Measurements from ENCODE around the gene METTL25. TPM values are rescaled to one million over a fixed set of nuclear protein-coding genes. Genes with fewer than 3 reads are reported as not detected.
A peak's percentile ranks its signal among the peaks of the same experiment; 100 is the strongest.

Gene METTL25
- polyA plus RNA-seq, 2 of the 4 experiments (the other 2 are of a cell fraction), result 3.8 to 6.3 TPM

DNA sequence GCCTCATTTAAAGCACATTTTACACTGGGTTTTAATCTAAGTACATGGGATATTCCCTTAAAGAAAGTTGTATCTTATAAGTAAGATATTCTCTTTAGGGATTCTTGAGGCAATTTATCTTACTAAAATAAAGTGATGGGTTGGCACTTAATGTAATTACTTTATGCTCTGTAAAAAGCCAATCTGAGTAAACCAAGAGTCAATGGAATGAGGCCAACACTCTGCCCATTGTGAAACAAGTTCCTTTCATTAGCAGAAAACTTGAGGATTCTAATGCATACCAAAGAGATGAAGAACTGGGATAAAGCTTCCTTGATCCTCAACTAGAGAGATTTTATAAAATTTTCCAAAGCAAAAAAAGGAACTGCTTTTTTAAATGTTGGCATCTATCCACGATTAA, 121.2 kb downstream of the METTL25 start:
- ATAC-seq (no peak), DNase-seq (ENCODE audit: low read depth in 1 of 2, low spot score in 1 of 2) (no peak), FAIRE-seq (no peak)
- H3K4me2 ChIP-seq, result no peak overlapping the region
- no peak overlapping the region for H3K4me3 ChIP-seq
- CTCF ChIA-PET, result no interaction called here
- H3K9me3 ChIP-seq, result no peaks in the 10 kb centered on the region
- TF ChIP-seq FOSB (CRISPR knock-in tag; IDR thresholded peaks at IDR 0.05) (no peak), RARB (CRISPR knock-in tag; IDR thresholded peaks at IDR 0.05) (no peak)
- POLR2A ChIA-PET, result no interaction called here
- no peak overlapping the region for H3K27ac ChIP-seq
- no peaks in the 10 kb centered on the region for H3K4me1 ChIP-seq
- WGBS (ENCODE audit: missing lambda C conversion rate), result 45% methylated on average over 1 of the region's 1 CpG

DNA sequence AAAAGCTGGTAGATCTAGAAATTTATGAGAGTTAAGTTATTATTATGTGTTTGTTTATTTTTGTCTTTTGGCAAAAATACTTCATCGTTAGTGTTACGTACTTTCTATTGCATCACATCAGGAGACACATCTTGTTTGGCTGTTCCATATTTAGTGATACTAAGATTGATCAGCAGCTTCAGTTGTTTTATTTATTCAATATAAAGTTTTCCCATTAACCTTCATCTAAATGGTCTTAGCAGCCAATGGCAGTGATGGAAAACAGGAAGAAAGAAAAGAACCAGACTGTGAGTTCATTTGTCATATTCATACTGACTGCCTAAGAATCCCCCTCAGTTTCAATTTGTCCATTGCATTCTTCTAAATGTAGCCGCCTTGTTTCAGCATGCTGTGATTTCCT, 122.3 kb downstream of the METTL25 start:
- no peak overlapping the region for H3K4me2 ChIP-seq
- ATAC-seq (no peak), FAIRE-seq (no peak), DNase-seq (ENCODE audit: low read depth in 1 of 2, low spot score in 1 of 2) (no peak)
- WGBS (ENCODE audit: missing lambda C conversion rate), result 95% methylated on average over 3 of the region's 3 CpGs
- H3K9me3 ChIP-seq, result no peaks in the 10 kb centered on the region
- CTCF ChIA-PET, result no interaction called here
- no peak overlapping the region for H3K27ac ChIP-seq
- POLR2A ChIA-PET, result no interaction called here
- no peak overlapping the region for H3K4me3 ChIP-seq
- no peak for TF ChIP-seq ZSCAN20 (CRISPR knock-in tag; IDR thresholded peaks at IDR 0.05)
- no peak for TF ChIP-seq MAZ (IDR thresholded peaks at IDR 0.05; ENCODE audit: borderline replicate concordance, low read depth, low read length)
- no peak for TF ChIP-seq MYC (IDR thresholded peaks at IDR 0.05; ENCODE audit: borderline replicate concordance, low read length)
- no peak for TF ChIP-seq SREBF2 (IDR thresholded peaks at IDR 0.05)
- TF ChIP-seq NR3C1 (IDR thresholded peaks at IDR 0.05), result no peak
- TF ChIP-seq, protein P1, sequence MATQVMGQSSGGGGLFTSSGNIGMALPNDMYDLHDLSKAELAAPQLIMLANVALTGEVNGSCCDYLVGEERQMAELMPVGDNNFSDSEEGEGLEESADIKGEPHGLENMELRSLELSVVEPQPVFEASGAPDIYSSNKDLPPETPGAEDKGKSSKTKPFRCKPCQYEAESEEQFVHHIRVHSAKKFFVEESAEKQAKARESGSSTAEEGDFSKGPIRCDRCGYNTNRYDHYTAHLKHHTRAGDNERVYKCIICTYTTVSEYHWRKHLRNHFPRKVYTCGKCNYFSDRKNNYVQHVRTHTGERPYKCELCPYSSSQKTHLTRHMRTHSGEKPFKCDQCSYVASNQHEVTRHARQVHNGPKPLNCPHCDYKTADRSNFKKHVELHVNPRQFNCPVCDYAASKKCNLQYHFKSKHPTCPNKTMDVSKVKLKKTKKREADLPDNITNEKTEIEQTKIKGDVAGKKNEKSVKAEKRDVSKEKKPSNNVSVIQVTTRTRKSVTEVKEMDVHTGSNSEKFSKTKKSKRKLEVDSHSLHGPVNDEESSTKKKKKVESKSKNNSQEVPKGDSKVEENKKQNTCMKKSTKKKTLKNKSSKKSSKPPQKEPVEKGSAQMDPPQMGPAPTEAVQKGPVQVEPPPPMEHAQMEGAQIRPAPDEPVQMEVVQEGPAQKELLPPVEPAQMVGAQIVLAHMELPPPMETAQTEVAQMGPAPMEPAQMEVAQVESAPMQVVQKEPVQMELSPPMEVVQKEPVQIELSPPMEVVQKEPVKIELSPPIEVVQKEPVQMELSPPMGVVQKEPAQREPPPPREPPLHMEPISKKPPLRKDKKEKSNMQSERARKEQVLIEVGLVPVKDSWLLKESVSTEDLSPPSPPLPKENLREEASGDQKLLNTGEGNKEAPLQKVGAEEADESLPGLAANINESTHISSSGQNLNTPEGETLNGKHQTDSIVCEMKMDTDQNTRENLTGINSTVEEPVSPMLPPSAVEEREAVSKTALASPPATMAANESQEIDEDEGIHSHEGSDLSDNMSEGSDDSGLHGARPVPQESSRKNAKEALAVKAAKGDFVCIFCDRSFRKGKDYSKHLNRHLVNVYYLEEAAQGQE (IDR thresholded peaks at IDR 0.05), result no peak
- no peaks in the 10 kb centered on the region for H3K4me1 ChIP-seq

DNA sequence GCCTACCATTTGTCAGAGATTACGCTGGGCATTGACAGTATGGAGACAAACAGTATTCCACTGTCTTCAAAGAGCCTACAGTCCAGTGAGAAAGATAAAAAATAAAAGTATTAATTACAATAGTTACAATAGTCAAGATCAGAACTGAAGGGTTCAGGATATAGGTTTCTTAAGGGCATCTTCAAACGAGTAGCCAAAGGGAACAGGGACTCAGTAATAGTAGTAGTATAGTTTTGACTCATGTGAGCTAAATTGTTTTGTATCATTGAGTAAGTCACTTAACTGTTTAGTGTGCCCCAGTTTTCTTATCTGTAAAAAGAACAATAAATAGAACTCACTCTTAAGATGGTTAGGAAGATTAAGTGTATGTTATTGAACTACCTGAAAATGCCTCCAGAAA, 123.6 kb downstream of the METTL25 start:
- DNase-seq (ENCODE audit: low read depth in 1 of 2, low spot score in 1 of 2) (no peak), FAIRE-seq (no peak), ATAC-seq (no peak)
- Histone ChIP-seq H3K4me3 (no peak overlapping the region), H3K27ac (no peak overlapping the region), H3K9me3 (no peaks in the 10 kb centered on the region), H3K4me1 (no peaks in the 10 kb centered on the region), H3K4me2 (no peak overlapping the region)
- TF ChIP-seq POLR2AphosphoS2 (conservative IDR thresholded peaks at IDR 0.05; ENCODE audit: low read length), result no peak
- no peak for TF ChIP-seq SMC3 (IDR thresholded peaks at IDR 0.05)
- TF ChIP-seq JUN (IDR thresholded peaks at IDR 0.05), result no peak
- no peak for TF ChIP-seq KDM5A (IDR thresholded peaks at IDR 0.05)
- no peak for TF ChIP-seq EP300 (IDR thresholded peaks at IDR 0.05)
- no peak for TF ChIP-seq MAZ (IDR thresholded peaks at IDR 0.05; ENCODE audit: borderline replicate concordance, low read depth, low read length)
- TF ChIP-seq ZFP36 (IDR thresholded peaks at IDR 0.05; ENCODE audit: borderline replicate concordance, partially characterized antibody), result no peak
- TF ChIP-seq CHD2 (IDR thresholded peaks at IDR 0.05; ENCODE audit: low read length, partially characterized antibody), result no peak
- TF ChIP-seq ZNF302 (CRISPR knock-in tag; IDR thresholded peaks at IDR 0.05), result no peak
- no peak for TF ChIP-seq RARB (CRISPR knock-in tag; IDR thresholded peaks at IDR 0.05)
- 50% methylated on average over 2 of the region's 2 CpGs for WGBS (ENCODE audit: missing lambda C conversion rate)
- ChIA-PET CTCF (no interaction called here), POLR2A (no interaction called here)

DNA sequence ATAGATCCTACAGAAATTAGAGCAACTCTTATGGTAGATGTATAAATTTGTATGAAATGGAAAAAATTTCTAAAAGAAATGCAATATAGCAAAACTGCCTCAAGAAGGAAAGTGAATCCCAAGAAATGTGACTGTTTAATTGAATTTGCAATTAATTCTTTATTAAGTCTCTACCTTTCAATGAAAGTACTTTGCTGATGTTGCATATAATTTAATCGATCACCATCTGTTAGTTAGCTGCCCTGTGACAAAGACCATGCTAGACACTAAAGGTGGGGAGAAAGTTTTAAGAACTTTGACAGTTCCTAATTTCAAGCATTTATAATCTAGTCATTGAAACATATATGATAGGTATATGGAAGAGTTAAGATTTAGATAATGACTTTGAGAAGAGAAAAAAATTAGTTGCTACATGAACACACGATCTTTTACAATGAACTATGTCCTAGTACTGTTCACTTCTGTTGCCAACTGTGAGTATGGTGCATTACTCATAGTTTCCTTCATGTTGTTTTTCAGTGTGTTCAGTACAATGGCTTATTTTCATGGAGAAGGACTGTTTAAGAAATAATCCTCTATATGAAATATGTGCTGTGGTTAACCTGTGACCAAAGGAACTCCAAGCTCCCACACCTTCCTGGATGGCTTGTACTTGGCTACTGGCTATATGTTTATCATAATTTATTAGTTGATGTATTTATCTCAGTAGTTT, 128.4 kb downstream of the METTL25 start:
- ChIA-PET CTCF (no interaction called here), POLR2A (no interaction called here)
- Histone ChIP-seq H3K4me3 (no peak overlapping the region), H3K4me2 (no peak overlapping the region), H3K9me3 (no peaks in the 10 kb centered on the region), H3K27ac (no peak overlapping the region), H3K4me1 (no peaks in the 10 kb centered on the region)
- DNase-seq (ENCODE audit: low read depth in 1 of 2, low spot score in 1 of 2) (no peak), ATAC-seq (no peak), FAIRE-seq (peak; percentile 77)
- TF ChIP-seq MYC (IDR thresholded peaks at IDR 0.05; ENCODE audit: borderline replicate concordance, low read length) (no peak), MAFK (IDR thresholded peaks at IDR 0.05; ENCODE audit: partially characterized antibody) (peak; percentile 78)
- 11% methylated on average over 2 of the region's 2 CpGs for WGBS (ENCODE audit: missing lambda C conversion rate)

All from A549 (cell line).